T-helper 22 cell (primary cell): Measurements from ENCODE around the gene COL27A1.

Experiments
- DNase-seq: peaks from one replicate; pipeline ENCODE4 v3.0.0-alpha.2; 2020; ENCODE audit warnings: low read depth

The COL27A1 gene

DNA sequence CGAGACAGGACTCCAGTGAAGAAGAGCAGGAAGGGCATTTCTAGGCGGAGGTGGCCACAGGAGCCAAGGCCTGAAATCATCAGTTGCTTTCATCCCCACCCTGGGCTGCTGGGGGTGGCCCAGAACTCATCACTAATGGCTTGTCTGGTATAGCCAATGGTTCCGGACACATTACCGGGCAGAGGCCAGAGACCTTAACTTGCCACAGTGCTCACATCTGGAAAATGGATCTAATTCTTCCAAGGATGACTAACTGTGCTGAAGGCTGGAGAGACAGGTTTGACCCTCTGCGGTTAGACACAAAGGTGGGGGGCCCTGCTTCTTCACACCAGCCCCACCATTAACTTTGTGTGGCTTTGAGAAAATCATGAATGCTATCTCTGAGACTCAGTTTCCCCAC lies 6.2 kb upstream of the COL27A1 start:
- no peak for DNase-seq

DNA sequence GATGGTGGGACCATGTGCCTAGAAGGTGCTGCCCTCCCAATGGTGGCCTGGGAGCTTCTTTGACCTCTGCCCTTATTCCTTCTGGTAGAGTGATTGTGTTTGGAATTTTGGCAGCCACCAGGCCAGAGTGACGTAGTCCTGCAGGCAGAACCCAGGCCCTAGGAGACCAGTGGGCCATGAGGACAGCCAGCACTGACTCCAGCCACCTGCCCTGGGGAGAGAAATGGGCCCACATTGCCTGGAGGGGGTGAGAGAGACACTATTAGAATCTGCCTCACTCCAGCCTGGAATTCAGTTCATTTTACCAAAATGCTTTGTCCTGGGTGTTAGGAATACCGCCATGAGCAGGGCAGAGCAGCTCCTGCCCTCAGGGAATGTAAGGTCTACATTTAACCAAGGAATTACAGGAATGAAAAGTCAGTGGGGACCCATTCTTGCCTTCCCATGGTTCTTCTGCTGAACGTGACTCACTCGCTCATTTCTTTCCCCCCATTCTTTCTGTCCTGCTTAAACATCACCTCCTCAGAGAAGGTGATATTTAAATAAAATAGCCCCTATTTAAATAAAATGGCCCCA lies 5.5 kb upstream of the COL27A1 start:
- DNase-seq = no peak

DNA sequence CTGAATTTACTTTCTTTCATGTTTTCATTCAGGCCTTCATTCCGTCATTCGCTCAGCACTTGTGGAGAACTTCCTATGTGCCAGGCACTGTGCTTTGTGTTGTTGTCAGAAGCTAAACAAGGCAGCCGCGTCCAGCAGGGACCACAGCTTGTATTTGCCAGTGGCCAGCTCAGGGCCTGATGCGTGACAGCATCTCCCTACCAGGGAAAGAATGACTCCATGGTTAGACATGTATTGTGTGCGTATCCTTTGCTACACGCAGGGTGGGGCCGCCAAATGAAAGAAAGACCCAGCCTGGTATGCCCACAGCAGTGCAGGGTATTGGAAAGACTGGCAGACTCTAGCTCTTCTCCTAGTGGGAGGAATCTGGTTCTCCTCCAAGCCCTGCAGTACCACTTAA lies 4.7 kb upstream of the COL27A1 start:
- no peak for DNase-seq

DNA sequence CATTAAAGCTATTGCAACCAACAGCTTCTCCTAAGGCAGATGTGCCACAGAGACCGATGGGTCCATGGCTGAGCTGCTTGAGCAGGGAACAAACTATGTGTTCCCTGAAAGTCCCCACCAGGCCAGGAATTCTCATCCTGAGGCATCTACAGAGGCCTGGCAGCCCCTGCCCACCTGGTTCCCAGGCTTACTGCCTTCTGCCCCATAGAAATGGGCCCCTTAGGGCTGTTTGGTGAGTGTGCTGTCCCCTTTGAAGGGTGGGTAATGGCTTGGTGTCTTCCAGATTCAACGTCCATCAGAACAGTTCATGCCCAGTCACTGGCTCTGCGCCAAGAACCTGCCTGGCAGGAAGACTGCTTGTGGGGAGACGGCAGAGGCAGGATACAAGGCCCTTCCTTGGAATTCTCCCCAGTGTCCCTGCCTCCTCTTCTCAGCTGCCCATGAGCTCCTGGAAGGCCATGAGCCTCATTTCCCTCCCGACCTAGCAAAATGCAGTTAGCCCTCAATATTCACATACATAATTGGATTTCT lies 3.8 kb upstream of the COL27A1 start:
- DNase-seq = no peak

DNA sequence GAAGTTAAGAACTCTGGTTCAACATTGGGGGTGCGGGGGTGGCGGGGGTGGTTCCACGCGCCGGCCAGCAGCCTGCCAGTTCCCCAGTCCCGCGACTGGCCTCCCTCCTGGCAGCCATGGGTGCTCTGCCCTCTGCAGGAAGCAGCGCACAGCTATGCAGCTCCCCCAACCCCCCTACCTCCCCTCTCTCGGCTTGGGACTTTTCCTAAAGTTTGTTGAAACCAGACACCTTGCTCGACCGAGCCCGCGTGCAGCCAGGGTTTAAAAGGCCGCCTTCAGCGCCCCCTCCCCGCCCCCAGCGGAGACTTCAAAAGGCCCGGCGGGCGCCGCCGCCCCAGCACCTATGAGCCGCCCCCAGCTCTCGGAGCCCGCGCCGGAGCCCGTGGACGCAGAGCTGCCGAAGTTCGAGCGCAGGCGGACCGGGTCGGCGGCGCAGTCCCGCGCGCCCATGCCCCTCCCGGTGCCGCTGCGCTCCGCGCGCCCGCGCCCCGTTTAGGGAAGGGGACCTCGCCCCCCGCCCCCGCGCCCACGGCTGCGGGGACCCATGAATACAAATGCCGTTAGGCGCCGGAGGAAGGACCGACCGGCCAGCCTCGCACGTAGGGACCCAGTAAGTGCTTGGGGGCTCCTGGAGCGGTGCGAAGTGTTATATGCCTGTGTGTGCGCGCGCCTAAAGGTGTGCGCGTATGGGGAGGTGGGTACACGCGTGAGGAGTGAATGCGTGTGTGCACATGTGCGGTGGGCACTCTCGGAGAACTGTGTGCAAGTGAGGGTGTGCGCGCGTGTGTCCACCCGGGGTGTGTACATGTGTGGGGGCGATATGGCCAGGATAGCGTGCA lies 1.4 kb upstream of the COL27A1 start:
- no peak for DNase-seq

DNA sequence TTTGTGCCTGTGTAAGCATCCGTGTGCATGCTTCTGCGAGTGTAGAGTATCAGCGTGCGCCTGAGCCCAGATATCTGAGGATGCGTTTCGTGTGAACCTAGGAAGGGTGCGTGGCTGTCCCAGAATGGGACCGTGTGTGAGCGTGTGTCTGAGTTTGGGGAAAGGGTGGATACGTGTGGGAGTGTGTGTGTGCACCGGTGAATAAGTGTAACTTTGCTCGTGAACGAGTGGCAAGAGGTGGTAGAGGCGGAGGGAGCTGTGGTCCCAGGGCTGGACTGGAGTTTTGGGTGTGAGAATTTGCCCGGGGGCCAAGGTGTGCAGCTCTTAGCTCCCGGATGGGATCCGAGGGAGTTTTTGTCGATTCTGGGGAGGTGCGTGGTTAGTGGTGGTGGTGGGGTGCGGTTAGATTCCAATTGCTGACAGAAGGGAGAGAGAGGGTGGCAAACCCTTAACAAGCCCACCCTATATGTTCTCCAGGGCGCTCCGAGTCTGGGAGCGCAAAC lies 686 bp upstream of the COL27A1 start:
- DNase-seq = no peak

DNA sequence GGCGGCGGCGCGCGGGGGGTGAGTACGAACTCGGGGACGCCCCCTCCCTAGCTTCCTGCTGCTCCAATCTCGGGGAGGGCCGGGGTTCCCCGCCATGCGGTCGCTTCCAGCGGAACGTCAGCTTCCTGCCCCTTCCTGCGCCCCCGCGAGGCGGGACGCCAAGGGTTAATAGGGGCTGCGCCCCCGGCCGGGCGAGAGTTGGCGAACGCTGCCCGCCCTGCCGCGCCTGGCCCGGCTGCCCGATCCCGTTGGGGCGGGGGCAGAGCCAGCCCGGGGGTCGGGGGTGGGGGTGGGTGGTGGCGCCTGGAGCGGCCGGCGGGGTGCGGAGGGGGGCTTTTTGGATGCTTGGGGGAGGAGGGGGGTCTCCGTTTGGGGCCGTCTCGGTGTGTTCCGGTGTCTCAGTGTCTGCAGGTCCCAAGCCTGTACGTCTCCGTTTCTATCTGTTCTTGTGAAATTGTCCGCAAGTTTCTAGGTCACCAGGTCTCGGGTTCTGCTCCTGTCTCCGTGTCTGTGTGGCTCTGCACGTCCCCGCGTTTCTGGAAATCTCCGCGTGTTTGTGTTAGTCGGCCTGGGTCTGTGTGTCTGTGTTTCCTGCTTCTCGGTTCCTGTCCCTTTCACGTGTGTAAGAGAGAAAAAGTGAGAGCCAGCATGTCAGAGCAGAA lies 789 bp downstream of the COL27A1 start:
- no peak for DNase-seq

DNA sequence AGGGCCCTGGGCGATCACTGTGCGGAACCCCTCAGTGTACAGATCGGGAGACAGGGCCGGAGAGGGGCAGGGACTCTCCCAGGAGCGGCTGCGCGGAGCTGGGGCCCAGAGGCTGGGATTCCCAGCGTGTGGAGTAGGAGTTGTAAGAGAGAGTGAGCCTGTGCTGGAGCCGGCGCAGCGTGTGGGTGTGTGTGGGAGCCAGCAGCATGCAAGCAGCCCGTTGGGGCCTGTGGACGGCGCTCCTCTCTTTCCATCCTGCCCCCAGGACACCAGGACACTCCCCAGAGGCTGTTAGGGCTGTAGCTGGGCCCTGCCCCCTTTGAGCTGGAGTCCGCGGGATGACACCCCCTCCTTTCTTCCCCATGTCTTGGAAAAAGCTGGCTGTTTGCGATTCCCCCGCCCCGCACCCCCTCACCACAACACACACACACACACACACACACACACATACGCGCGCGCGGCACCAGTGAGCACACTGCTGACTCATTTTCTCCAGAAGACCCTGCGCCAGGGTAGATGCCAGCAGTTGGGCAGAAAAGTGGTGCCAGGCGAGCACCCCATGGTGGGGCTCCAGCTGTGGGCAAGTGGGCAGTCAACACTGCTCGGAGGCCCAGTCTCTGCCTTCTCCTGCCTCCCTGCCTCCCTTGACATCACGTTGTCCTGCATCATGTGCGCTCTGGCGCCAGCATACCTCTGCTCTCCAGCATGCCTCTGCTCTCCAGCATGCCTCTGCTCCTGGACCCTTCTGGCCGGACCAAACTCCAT lies 1.5 kb downstream of the COL27A1 start:
- no peak for DNase-seq

DNA sequence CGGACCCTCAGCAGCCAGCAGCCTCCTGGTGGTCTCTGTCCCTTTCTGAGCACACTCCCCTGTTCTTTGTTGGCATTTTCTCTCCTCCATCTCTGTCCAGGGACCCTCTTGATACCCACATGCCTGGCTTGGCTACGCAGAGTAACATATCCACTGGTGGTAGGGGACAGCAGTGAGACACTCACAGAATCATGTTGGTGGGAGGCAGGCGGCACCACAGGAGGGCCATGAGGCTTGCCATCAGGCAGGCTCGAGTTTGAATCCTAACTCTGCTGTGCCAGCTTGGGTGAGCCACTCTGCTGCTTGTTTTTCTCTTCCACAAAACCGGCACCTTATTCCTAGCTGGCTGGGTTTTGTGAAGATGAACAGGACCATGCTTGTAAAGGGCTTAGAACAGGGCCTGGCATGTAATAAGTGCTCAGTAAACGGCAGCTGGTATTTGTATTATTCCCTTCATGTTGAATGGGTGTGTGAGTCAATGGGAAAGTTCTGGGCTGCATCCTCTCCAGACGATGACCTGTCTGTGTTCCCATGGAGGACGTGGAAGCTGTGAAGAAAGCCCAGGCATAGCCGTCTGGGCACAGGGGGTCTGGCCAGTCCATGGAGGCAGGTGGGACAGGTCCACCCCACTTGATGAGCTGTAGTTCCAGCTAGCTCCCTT lies 2.3 kb downstream of the COL27A1 start:
- DNase-seq = no peak

DNA sequence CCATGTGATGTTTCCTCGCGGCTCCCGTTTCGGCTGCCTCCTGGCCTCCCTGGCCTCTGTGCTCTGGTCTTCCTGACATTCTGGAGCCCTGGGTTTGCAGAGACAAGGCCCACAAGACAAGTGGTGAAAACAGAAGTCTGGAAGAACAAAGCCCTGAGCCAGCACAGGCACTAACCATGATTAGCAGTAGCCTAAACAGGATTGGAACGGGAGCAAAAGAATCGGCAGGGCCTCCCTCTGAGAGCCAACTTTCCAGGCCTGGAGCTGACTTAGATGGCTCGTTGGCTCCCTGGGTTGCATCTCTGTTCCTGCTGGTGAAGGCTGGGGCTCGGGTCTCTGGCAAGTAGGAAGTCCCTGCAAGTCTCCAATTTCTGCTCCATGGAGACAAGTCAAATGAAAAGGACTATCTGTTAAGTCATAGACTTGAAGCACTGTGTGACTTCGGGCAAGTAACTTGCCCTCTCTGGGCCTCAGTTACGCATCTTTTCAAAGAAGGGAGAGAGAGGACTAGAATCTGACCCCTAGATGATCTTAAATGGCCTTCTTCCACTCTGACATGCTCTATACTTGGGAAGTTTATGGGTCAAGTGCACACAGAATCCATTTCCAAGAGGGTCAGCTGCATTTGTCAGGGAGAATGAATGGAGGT lies 3.3 kb downstream of the COL27A1 start:
- DNase-seq = no peak

DNA sequence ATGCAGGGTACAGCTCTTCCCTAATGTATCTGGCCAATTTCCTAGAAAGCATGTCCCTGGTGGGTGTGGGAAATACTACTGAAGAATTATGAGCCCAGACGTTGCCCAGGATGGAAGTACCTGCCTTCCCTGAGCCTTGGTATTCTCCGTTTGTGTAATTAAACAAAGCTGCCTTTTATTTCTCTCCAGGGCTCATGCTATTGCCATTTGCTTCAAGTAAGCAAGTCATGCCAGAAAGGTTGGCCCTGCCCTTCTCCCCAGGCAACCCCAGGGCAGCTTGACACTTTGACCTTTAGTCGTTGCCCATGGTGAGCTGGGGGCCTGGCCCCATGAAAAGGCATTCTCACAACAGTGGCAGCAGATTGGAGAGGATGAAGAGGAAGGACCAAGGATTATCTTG lies 4.4 kb downstream of the COL27A1 start:
- no peak for DNase-seq

DNA sequence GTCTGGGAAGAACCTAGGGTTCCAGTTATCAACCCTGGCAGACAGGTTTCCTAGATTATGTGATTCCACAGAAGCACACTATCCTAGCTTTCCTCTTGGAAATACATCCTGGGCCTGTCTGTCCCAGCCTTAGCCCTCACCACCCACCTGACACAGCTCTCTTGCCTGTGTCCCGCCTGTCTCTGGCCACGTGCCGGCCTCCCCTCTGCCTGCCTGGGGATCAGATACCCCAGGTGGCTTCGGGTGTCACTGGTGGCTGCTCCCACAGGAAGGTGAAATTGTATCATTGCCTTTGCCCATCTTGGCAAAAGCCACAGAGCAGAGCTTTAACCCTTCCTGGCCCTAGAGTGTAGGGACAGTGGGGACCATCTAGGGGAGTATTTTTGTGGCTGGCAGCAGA lies 6.2 kb downstream of the COL27A1 start:
- DNase-seq = no peak

DNA sequence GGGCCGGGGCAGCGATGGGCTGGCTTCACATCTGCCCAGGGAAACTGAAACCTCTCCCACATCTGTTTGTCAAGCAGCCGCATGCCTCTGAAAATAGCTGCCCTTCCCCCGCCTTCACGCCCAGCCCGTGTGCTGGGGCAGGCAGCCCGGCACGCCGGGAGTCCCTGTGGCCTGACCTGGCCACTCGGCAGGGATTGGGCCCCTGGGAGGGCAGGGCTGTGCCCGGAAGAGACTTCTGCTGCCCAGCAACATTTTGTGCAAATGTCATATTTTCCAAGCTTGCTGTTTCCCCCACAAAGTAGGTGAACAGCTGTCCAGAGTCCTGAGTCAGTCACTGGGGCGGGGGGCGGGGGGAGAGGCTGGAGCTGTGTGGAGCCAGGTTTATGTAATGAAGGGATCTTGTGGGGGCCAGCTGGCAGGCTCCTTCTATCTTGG lies 8.2 kb downstream of the COL27A1 start:
- DNase-seq = no peak

DNA sequence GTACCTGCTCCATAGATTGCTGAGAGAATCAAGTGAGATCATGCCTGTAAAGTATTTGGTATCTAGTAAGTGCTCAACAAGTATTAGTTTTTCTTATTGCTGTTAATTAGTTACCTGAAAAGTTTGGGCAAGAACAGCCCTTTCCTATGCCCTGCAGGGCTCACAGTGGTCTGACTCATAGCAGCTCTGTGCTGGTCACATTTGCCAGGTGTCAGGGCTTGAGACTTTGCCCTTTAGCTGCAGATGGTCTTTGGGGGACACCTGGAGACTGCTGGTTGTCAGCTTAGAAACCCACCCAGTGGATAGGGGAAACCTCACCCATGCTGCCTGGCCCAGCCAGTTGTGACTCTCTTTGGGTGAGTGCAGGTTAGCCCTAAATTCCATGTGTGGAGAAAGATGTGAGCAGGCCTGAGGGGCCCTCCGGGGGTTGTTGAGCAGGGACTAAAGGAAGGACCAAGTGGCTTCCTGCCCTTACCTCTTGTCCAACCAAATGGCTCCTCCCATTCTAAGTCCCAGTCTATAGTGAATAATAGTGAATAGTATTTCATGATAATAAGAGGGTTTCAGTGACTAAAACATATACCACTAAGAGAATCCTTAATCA lies 9.0 kb downstream of the COL27A1 start:
- DNase-seq = no peak

DNA sequence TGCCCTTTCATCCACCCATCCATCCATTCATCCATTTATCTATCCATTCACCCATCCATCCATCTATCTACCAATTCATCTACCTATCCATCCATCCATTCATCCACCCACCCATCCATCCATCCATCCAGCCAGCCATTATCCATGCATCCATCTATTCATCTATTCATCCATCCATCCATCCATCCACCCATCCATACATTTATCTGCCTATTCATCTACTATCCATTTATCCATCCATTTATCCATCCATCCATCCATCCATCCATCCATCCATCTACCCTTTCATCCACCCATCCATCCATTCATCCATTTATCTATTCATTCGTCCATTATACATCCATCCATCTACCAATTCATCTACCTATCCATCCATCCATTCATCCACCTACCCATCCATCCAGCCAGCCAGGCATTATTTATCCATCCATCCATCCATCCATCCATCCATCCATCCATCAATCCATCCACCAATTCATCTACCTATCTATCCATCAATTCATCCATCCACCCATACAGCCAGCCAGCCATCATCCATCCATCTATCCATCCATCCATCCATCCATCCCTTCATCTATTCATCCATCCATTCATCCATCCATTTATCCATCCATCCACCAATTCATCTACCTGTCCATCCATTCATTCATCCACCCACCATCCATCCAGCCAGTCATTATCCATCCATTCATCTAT lies 10.2 kb downstream of the COL27A1 start:
- no peak for DNase-seq

DNA sequence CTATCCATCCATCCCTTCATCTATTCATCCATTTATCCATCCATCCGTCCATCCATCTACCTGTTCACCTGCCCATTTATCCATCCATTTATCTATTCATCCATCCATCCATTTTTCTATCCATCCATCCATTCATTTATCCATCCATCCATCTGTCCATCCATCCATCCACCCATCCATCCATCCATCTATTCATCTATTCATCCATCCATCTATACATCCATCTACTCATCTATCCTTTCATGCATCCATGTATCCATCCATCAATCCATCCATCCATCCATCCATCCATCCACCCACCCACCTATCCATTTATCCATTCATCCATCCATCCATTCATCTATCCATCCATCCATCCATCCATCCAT lies 10.8 kb downstream of the COL27A1 start:
- no peak for DNase-seq

DNA sequence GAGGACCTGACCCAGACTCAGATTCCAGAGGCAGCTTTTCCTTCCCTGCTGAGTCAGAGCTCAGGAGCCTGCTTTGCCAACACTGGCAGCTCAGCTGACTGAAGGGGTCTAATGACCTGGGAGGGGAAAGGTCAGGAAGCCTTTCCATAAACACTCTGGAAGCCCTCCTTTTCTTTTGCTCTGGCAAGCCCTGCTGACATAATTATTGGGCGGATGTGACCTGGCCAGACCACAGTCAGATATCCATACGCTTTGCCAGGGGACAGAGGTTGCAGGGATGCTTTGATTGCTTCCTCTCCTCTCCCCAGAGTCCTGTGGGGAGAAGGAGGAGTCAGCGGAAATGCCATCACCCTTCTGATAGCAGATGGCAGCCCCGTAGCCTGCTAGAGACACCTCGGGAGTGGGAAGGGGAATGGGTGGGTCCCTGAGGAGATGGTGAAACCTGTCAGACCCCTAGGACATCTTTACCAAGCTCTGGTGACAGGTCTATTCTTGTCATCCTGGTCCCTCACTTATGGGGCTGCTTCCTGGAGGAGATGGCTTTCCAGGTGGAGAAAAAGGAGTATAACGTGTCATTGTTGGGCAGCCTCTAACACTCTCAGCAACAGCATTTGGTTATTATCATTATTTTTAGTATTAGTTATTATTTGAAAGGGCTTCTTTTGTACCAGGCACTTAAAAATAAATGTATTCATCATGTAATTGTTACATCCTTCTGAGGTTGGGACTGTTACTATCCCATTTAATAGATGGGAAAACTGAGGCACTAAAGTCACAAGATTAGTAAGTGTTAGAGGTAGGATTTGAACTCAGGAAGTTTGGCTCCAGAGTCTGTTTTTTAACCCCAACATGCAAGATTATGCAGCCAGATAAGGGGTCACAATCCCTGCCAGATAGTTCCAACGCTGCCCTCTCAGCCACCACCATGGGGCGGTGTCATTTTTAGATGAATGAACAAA lies 11.6 kb downstream of the COL27A1 start:
- DNase-seq = no peak

DNA sequence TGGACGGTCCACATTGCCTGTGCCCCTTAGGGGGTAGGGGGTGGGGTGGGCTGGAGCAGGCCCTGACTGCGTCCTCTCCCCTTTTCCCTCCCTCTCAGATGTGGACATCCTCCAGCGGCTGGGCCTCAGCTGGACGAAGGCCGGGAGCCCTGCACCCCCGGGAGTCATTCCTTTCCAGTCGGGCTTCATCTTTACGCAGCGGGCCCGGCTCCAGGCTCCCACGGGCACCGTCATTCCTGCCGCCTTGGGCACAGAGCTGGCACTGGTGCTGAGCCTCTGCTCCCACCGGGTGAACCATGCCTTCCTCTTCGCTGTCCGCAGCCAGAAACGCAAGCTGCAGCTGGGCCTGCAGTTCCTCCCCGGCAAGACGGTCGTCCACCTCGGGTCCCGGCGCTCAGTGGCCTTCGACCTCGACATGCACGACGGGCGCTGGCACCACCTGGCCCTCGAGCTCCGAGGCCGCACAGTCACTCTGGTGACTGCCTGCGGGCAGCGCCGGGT lies 12.3 kb downstream of the COL27A1 start:
- DNase-seq = no peak
